ENCODE data around the gene SELENOT.
"Not testable (repeated sequence)": the region's sequence is repeated elsewhere in the genome, so short reads cannot be mapped to it uniquely, and the experiment has no call there.

SELENOT gene

GRCh38 chr3:150607267-150608065, 4.3 kb downstream of the SELENOT start:
- DNase-seq (ENCODE audit: low read depth) = no peak

- no peak for DNase-seq (ENCODE audit: low read depth)
Observed at GRCh38 chr3:150609988-150610387, 6.9 kb downstream of the SELENOT start.

- DNase-seq (ENCODE audit: low read depth) = no peak
Observed at GRCh38 chr3:150610785-150611184, 7.7 kb downstream of the SELENOT start.

- DNase-seq (ENCODE audit: low read depth) = no peak
Observed at GRCh38 chr3:150611666-150612065, 8.5 kb downstream of the SELENOT start.

GRCh38 chr3:150612494-150612893, 9.4 kb downstream of the SELENOT start:
- DNase-seq (ENCODE audit: low read depth) = no peak

GRCh38 chr3:150613034-150613433, 9.9 kb downstream of the SELENOT start:
- DNase-seq (ENCODE audit: low read depth) = no peak

GRCh38 chr3:150613709-150614480, 10.8 kb downstream of the SELENOT start:
- no peak for DNase-seq (ENCODE audit: low read depth)

GRCh38 chr3:150620002-150620689, 17.0 kb downstream of the SELENOT start:
- no peak for DNase-seq (ENCODE audit: low read depth)

- not testable (repeated sequence) for DNase-seq (ENCODE audit: low read depth)
Observed at GRCh38 chr3:150622955-150623354, 19.8 kb downstream of the SELENOT start.

- no peak for DNase-seq (ENCODE audit: low read depth)
Observed at GRCh38 chr3:150623945-150624344, 20.8 kb downstream of the SELENOT start.

GRCh38 chr3:150626148-150626930, 23.2 kb downstream of the SELENOT start:
- DNase-seq (ENCODE audit: low read depth) = no peak

- no peak for DNase-seq (ENCODE audit: low read depth)
Observed at GRCh38 chr3:150627557-150627956, 24.4 kb downstream of the SELENOT start.

- DNase-seq (ENCODE audit: low read depth) = no peak
Observed at GRCh38 chr3:150631515-150632221, 28.5 kb downstream of the SELENOT start.

GRCh38 chr3:150635076-150635475, 32.0 kb downstream of the SELENOT start:
- no peak for DNase-seq (ENCODE audit: low read depth)

- no peak for DNase-seq (ENCODE audit: low read depth)
Observed at GRCh38 chr3:150635526-150635925, 32.4 kb downstream of the SELENOT start.

- DNase-seq (ENCODE audit: low read depth) = no peak
Observed at GRCh38 chr3:150636258-150636657, 33.1 kb downstream of the SELENOT start.

GRCh38 chr3:150639262-150639661, 36.1 kb downstream of the SELENOT start:
- DNase-seq (ENCODE audit: low read depth) = no peak

GRCh38 chr3:150640256-150640655, 37.1 kb downstream of the SELENOT start:
- no peak for DNase-seq (ENCODE audit: low read depth)

- no peak for DNase-seq (ENCODE audit: low read depth)
Observed at GRCh38 chr3:150653110-150653561, 50.0 kb downstream of the SELENOT start.

GRCh38 chr3:150656316-150656715, 53.2 kb downstream of the SELENOT start:
- DNase-seq (ENCODE audit: low read depth) = no peak
